ENCODE data around the gene ARCN1. TPM values are rescaled to one million over a fixed set of nuclear protein-coding genes. Genes with fewer than 3 reads are reported as not detected.

Gene ARCN1
- total RNA-seq, 1 donor from 2014 or later, result 201 TPM

- Mint-ChIP-seq H3K9me3 (ENCODE audit: unreplicated experiment) (no peaks in the 10 kb centered on the region), H3K36me3 (ENCODE audit: unreplicated experiment) (peaks cover 35% of the 10 kb centered on the region), H3K4me3 (ENCODE audit: unreplicated experiment) (no peak overlapping the region), H3K27me3 (ENCODE audit: unreplicated experiment) (no peaks in the 10 kb centered on the region), H3K4me1 (ENCODE audit: unreplicated experiment) (no peaks in the 10 kb centered on the region), H3K27ac (ENCODE audit: unreplicated experiment) (no peak overlapping the region)
- no peak for TF ChIP-seq CTCF (IDR thresholded peaks at IDR 0.05)
- no peak for DNase-seq (ENCODE audit: extremely low spot score, unreplicated experiment)
These were observed 67.7 kb downstream of the ARCN1 start for GRCh38 chr11:118639899-118640298.

GRCh38 chr11:118640332-118641154 lies 68.3 kb downstream of the ARCN1 start:
- Mint-ChIP-seq H3K27ac (ENCODE audit: unreplicated experiment) (no peak overlapping the region), H3K4me1 (ENCODE audit: unreplicated experiment) (no peaks in the 10 kb centered on the region), H3K27me3 (ENCODE audit: unreplicated experiment) (no peaks in the 10 kb centered on the region), H3K36me3 (ENCODE audit: unreplicated experiment) (peaks cover 42% of the 10 kb centered on the region), H3K4me3 (ENCODE audit: unreplicated experiment) (no peak overlapping the region), H3K9me3 (ENCODE audit: unreplicated experiment) (no peaks in the 10 kb centered on the region)
- peak; percentile 40 for TF ChIP-seq CTCF (IDR thresholded peaks at IDR 0.05)
- DNase-seq (ENCODE audit: extremely low spot score, unreplicated experiment), result no peak

GRCh38 chr11:118641397-118642019 lies 69.3 kb downstream of the ARCN1 start:
- peaks cover 41% of the 10 kb centered on the region for H3K36me3 Mint-ChIP-seq (ENCODE audit: unreplicated experiment)
- H3K4me3 Mint-ChIP-seq (ENCODE audit: unreplicated experiment), result no peak overlapping the region
- H3K4me1 Mint-ChIP-seq (ENCODE audit: unreplicated experiment), result no peaks in the 10 kb centered on the region
- H3K27ac Mint-ChIP-seq (ENCODE audit: unreplicated experiment), result peak overlapping the region; percentile 71
- H3K27me3 Mint-ChIP-seq (ENCODE audit: unreplicated experiment), result no peaks in the 10 kb centered on the region
- TF ChIP-seq CTCF (IDR thresholded peaks at IDR 0.05), result no peak
- H3K9me3 Mint-ChIP-seq (ENCODE audit: unreplicated experiment), result no peaks in the 10 kb centered on the region
- DNase-seq (ENCODE audit: extremely low spot score, unreplicated experiment), result no peak

DNA sequence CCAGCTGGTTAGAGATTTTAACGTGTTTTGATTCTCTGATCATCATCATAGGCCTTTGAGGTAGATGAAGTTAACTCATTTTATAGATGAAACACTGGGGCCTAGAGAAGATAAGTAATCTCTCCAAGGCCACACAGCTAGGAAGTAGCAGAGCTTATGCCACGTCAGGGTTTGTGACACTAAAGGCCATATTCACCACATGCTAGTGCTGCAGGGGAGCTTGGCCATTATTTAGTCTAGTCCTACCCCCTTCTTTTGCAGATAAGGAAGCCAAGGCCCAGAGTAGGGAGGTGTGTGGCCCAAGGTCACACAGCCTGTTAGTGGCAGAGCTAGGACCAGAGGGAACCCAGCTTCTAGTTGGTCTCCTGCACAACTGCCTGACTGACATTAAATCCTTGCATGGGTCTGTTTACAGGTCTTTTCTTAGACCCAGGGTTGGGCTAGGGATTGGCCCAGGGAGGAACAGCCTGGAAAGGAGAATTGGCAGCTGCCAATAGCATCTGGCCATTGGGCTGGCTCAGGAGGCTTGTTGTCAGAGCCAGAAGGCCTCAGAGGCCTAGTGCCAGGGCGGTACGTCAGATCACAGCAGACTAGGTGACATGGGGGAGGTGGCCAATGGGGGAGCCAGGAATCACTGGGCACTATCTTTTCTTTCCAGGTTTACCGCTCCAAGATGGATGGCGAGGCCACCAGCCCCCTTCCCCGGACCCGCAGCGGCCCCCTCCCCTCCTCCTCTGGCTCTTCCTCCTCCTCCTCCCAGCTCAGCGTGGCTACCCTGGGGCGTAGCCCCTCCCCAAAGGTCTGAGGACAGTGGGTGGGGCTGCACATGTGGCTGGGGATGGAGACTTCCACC lies 71.2 kb downstream of the ARCN1 start:
- no peaks in the 10 kb centered on the region for H3K27me3 Mint-ChIP-seq (ENCODE audit: unreplicated experiment)
- DNase-seq (ENCODE audit: extremely low spot score, unreplicated experiment), result no peak
- no peaks in the 10 kb centered on the region for H3K4me1 Mint-ChIP-seq (ENCODE audit: unreplicated experiment)
- H3K27ac Mint-ChIP-seq (ENCODE audit: unreplicated experiment), result no peak overlapping the region
- no peak overlapping the region for H3K4me3 Mint-ChIP-seq (ENCODE audit: unreplicated experiment)
- peaks cover 47% of the 10 kb centered on the region for H3K36me3 Mint-ChIP-seq (ENCODE audit: unreplicated experiment)
- no peaks in the 10 kb centered on the region for H3K9me3 Mint-ChIP-seq (ENCODE audit: unreplicated experiment)
- TF ChIP-seq CTCF (IDR thresholded peaks at IDR 0.05), result no peak

- no peaks in the 10 kb centered on the region for H3K27me3 Mint-ChIP-seq (ENCODE audit: unreplicated experiment)
- DNase-seq (ENCODE audit: extremely low spot score, unreplicated experiment), result no peak
- H3K36me3 Mint-ChIP-seq (ENCODE audit: unreplicated experiment), result peaks cover 47% of the 10 kb centered on the region
- no peak overlapping the region for H3K27ac Mint-ChIP-seq (ENCODE audit: unreplicated experiment)
- no peaks in the 10 kb centered on the region for H3K4me1 Mint-ChIP-seq (ENCODE audit: unreplicated experiment)
- H3K9me3 Mint-ChIP-seq (ENCODE audit: unreplicated experiment), result no peaks in the 10 kb centered on the region
- no peak for TF ChIP-seq CTCF (IDR thresholded peaks at IDR 0.05)
- no peak overlapping the region for H3K4me3 Mint-ChIP-seq (ENCODE audit: unreplicated experiment)
These were observed 71.8 kb downstream of the ARCN1 start for GRCh38 chr11:118643995-118644345.
